A172 (cell line): ENCODE results near the gene CARMIL1. TPM values are rescaled to one million over a fixed set of nuclear protein-coding genes. Genes with fewer than 3 reads are reported as not detected.
"Not testable (repeated sequence)": the region's sequence is repeated elsewhere in the genome, so short reads cannot be mapped to it uniquely, and the experiment has no call there.

Experiments used
- DNase-seq: peaks from one replicate; pipeline ENCODE4 v3.0.0-alpha.2; 2015; ENCODE audit warnings: low spot score
- total RNA-seq: library from RNA; depleted of rRNA; stranded (reverse); fragments of >200 nt; shearing (Covaris generic); gene quantifications from 2 replicates; pipeline ENCODE4 v1.2.3, GENCODE V29; 2014

Gene CARMIL1
- total RNA-seq, 1 experiment from 2014 or later, result 12.4 TPM

DNA sequence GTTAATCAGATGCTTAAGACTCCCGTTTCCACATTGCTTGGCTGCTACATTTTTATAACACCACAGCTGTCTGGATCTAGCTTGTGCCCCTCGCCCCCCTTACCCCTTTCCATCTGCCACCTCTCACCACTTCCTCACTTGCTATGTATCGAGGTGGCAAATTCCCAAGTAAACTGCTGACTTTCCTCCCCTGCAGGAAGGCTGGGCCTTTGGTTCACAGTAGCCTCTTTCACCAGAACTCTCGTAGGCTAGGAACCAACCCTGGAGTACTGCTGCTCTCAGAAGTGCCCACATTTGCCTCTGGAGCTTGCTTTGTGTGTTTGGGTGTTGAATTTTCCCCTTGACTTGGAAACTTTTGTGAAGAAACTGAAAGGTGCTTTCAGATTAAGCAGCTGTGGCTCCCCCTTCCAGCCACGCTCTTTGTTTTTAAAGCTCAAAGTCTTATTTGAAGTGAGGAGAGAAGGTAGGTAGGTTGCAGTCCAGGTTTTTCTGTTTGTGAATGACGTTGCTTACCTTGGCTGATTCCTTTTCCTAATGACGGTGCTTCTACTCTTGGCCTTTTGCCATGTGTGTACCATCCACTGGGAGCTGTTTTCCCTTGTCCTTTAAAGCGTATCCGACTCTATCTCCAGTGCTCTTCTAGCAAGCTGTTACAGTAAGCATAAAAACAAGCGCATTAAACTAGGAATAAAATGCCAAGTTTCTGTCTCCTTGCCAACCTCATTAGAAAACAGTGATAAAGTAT lies 90.4 kb downstream of the CARMIL1 start:
- DNase-seq, result no peak

DNA sequence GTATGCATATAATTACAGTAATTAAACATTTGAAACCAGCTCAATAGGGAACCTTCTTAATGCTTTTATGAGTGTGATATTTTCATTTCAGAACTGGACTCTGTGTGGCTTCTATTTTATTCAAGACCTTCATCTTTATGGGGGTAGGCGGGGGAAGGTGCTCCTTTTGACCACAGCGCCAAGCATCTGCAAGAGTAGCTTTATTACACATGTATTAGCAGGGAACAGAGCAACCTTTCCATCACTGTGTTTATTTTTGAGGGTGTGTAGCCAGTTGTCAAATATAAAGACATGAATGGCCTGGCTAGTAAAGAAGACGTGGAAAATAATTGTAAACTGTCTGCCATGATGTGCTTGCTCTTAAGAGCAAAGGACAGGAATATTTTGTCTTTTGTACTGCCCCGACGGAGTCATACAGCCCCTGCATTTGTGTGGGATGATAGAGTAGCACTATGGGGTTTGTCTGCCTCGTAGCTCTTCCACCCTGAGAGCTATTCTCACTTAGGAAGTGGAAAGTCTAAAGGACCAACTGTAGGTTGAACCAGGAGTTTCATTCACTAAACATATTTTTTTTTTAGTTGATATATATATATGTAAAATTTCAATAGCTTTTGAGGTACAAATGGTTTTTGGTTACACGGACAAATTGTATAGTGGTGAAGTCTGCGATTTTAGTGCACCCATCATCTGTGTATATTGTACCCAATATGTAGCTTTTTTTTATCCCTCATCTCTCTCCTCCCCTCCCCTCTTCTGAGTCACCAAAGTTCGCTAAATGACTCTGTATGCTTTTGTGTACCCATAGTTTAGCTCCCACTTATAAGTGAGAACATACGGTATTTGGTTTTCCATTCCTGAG lies 91.2 kb downstream of the CARMIL1 start:
- DNase-seq, result no peak

DNA sequence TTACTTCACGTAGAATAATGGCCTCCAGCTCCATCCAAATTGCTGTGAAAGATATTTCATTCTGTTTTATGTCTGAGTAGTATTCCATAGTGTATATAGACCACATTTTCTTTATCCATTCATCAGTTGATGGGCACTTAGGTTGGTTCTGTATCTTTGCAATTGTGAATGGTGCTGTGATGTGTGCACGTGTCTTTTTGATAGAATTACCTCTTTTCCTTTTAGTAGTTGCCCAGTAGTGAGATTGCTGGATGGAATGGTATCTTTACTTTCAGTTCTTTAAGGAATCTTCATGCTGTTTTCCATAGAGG lies 91.8 kb downstream of the CARMIL1 start:
- DNase-seq, result no peak

DNA sequence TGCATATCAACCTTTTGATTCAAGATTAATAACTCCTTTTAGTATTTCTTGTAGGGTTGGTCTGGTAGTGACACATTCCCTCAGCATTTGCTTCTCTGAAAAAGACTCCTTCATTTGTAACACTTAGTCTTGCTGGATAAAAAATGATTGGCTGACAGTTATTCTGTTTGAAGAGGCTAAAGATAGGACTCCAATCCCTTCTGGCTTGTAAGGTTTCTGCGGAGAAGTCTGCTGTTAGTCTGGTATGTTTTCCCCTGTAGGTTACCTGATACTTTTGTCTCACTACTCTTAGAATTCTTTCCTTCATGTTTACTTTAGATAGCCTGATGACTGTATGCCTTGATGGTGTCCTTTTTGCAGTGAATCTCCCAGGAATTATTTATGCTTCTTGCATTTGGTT lies 96.0 kb downstream of the CARMIL1 start:
- no peak for DNase-seq

DNA sequence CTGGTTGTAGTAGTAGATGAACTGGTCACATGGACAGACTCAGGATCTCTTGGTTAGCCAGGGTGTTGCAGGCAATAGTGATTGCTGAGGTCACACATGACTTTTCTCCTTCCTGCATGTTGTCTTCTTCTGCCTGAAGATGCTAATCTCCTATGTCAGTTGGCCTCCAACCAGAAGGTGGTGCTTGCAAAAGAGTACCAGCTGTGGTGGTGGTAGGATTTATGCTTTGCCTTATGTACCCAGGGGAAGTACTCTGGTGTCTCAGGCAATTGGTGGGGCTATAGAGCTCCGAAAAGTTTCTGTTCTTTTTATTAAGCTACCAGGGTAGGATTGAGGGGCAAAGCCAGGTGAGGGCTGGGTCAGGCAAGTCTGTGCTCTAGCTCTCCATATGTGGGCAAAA lies 98.5 kb downstream of the CARMIL1 start:
- DNase-seq, result no peak

DNA sequence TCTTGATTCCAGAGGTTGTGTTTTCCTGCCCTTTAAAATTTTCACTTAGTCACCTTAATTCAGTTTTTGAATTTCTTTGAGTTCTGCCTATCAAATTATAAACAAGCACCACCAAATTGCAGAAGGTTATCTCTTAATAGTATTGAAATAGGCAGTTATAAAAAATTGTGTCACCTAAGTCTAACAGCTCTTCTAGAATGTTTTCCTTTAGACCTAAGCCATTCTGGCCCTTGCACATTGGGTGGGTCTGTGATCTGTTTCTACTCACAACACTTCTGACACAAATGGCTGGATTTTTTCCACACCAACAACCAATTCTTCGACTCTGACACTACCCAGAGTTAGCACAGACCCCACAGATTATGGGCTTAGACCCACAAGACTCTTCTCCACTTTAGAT lies 101.9 kb downstream of the CARMIL1 start:
- no peak for DNase-seq

DNA sequence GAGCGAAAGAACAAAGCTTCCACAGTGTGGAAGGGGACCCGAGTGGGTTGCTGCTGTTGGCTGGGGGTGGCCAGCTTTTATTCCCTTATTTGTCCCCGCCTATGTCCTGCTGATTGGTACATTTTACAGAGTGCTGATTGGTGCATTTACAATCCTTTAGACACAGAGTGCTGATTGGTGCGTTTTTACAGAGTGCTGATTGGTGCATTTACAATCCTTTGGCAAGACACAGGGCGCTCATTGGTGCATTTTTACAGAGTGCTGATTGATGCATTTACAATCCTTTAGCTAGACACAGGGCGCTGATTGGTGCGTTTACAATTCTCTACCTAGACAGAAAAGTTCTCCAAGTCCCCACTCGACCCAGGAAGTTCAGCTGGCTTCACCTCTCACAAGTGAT lies 103.3 kb downstream of the CARMIL1 start:
- DNase-seq, result not testable (repeated sequence)

DNA sequence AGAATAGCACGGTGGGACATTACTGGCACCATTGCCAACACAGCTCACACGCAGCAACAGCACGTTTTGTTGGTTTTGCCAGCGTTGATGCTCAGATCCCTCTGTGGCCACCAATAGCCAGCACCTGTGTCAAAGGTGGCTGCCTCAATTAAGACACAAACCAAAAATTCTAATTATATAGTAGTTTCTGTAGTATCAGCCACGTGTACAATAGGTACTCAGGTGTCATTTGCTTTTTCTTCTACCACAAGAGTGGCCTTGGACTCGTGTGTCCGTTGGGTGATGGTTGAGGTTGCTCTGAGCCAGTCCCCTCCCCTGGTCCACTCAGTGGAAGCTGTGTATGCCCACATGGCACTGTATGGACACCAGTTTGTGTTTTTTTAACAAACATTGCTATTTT lies 105.1 kb downstream of the CARMIL1 start:
- DNase-seq, result no peak

DNA sequence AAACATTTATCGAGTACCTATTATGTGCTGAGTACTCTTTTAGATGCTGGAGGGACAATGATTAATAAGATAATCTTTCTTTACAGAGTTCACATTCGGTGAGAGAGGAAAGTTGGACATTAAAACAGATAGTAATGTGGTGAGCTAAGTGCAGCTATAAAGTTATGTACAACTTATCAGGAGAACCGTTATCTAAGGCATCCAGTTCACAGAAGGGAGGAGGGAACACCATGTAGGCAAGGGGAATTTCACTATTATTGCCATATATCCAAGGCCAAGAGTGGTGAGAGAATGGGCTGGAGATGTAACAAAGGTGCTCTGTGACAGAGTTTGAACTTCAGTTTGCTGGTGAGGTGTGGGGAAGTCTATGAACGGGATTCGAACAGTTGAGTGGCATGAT lies 105.8 kb downstream of the CARMIL1 start:
- no peak for DNase-seq

DNA sequence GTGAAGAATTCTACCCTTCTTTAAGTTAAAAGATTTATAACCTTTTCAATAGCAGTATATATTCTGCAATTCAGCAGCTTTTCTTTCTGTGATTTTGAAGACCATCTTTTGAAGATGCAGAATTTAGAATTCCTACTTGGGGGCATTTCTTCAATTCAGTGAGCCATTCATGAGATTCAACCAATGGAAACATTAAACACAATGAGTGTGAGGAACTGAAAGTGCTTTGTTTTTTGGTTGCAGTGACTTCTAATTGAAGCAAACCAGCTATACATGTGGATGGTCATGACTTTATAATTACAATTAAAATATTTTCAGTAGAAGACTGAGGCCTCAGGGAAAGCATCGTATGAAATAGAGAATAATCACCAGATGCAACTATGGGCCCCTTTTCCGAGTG lies 108.3 kb downstream of the CARMIL1 start:
- no peak for DNase-seq

DNA sequence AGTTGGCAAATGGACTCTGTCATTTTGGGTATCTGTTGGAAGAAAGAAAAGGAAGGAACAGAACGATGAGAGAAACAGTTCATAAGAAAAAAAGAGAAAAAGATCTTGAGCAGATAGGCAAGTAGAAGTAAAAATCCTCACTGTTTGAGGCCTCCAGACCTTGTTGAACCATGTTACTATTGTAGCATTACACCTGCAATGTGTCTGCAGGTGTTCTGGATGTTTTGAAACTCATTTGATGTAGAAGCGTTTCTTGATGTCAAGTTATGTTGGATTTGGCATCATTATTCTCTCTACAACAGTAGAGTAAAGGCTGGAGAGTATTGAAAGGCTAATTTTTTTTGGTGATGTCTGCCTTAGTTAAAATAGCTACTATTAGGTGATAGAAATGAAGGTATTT lies 108.7 kb downstream of the CARMIL1 start:
- DNase-seq, result no peak

DNA sequence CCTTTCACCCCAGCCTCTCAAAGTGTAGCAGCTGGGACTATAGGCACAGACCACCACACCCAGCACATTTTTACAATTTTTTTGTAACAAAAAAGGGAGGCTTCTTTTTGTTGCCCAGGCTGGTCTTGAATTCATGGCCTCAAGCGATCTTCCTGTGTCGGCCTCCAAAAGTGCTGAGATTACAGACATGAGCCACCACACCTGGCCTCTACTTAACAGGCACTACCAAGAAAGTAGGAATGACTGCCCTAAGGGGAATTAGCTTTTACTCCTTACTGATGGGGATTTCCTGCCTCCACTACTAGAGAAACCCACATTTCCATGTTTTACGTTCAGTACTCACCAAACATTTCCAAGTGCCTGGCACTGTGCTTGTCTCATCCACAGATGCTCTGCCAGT lies 109.6 kb downstream of the CARMIL1 start:
- no peak for DNase-seq

DNA sequence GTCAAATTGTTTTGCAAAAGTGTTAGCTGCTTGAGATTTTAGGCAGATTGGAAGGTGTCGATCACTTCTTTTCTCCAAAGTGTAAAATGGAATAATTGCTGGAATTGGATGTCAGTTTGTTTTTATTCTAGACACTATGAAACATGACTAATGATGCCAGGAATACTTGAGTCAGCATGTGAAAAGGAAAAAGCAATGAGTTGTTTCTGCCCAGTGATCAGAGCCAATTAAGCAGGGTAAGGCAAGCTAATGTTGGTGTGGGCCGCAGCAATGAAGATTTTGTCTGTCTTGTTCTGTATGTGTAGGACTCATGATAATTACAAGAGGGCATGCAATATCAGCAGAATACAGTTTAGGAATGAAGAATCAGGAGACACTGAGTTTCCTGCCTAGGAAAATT lies 110.3 kb downstream of the CARMIL1 start:
- peak; percentile 16 for DNase-seq

DNA sequence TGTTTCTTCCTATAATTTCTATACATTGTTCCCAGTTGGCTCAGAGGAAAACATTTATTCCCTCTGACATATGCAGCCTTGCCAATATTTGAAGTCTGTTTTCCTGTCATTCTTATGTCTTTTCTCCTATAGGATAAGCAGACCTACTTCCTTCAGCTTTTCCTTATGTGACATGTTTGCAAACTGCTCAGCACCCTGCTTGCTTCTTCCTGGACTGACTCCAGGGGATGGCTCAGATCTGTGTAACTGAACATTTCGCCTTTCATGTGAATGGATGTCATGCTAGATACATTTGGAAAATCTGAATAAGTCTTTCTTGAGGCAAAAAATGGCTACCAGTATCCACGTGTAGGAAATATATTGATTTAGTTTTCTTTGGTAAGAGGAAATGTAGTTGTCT lies 113.2 kb downstream of the CARMIL1 start:
- DNase-seq, result no peak

DNA sequence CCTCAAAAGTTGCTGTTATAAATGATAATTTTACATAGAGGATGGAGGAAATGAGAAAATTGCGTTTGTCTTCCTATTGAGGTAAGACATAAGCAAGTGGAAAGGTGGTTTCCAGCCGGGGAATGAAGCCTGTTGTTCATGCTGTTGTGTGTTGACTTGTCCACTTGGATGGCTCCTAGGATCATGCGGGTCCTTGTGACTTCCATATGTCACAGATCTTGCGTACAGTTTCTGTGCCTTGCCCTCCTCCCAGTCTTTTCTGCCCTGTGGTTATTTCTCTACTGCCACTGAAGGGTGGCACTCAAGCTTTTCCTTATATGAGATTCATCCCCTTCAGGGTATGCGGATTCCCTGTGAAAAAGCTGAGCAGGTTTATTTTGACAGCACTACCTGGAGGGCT lies 116.6 kb downstream of the CARMIL1 start:
- no peak for DNase-seq

DNA sequence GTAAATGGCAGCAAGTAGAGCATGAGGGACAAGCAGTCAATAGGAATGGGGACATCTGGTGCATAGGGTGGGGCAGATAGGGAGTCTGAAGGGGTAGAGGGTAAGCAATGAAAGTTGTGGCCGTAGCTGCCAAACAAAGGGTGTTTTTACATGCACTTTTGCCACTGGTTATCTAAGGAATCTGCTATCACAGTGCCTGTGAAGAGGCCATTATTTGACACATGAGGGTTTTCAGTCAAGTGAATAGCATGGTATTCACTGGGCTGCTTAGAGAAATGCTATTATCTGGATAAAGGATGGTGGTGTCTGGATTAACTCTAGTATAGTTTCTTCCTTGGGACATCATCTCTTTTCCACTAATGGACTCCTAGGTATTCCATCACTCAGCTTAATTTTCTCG lies 118.2 kb downstream of the CARMIL1 start:
- no peak for DNase-seq

DNA sequence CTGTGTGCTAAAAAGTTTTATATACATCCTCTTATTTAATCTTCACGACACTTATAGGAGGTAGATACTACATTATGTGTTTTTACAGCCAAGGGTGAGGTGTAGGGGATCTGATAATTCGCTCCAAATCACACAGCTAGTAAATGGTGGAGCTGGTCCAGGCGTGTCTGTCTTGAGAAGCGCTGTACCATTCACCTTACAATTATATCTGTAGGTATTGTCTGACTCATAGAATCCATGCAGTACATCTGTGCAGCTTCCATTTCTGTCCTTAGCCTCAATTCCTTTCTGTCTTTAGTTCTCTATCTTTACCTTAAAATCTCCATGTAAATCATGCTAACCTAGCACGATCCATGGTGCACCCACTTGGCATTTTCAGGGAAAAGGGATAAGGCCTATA lies 120.7 kb downstream of the CARMIL1 start:
- no peak for DNase-seq

DNA sequence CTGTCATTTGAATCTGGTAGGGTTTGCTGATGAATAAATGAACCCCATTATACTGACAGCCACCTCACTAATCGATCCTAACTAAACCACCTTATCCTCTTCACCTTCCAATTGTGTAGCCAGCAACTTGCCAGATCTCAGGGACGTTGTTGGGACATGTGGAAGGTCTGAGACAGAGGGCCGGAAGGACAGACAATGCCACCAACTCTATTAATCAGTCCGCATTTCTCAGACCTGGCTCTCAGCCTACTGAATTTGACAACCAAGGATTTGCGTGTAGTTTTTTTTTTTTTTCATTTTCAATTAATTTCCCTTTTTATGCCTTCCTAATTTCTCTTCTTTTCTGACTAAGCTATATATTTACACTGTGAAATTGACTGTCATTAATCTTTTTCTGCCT lies 122.5 kb downstream of the CARMIL1 start:
- DNase-seq, result no peak

DNA sequence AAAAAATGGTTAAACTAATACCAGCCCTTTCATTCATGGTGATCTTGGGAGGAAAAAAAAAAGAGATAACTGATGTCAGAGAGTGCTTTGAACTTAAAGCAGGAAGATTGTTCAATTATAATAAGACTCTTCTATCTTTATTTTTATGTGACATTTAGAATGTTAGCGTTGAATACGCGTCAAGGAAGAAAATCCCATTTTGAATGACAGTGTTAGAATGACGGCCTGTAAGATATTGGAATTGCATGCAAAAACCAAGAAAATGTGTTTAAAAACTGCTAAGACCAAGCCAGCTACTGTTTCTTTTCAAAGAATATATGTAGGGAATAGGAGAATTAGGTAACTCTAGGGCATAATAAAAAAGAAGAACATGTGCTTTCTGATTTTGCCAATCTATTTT lies 123.0 kb downstream of the CARMIL1 start:
- DNase-seq, result no peak

DNA sequence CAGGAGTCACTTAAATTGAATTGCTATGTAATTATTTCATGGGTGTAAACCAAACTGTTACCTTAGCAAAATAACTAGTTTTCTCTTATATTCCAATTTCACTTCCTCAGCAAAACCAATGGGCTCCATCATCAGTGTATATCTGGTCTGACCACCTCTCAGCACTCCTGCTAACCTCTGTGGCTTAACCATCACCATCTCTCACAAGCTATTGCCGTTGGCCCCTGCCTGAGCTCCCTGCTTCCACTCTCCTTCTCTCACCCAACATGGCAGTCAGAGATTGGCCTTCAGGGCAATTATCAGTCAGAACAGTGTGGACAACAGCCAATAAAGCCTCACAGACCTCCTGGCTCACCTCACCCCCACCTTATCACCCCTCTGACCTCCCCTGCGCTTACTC lies 124.0 kb downstream of the CARMIL1 start:
- no peak for DNase-seq

DNA sequence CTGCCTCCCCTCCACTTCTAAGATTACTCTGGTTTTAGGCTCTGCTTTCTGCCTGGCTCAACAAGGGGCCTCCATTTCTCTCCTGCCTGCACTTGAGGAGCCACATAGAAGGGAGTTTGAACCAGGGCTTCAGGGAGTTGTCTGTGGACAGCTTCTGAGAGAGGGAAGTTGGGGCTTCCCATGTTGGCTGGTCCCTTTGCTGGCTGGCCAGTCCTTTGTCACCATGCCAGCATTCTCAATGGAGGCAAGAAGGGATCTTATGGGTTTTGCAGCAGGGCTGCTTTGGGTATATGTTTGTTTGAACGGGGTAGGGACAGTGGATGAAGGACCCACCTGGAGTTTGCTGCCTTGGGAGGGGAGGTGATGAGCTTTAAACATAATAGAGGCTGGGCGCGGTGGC lies 124.9 kb downstream of the CARMIL1 start:
- no peak for DNase-seq

DNA sequence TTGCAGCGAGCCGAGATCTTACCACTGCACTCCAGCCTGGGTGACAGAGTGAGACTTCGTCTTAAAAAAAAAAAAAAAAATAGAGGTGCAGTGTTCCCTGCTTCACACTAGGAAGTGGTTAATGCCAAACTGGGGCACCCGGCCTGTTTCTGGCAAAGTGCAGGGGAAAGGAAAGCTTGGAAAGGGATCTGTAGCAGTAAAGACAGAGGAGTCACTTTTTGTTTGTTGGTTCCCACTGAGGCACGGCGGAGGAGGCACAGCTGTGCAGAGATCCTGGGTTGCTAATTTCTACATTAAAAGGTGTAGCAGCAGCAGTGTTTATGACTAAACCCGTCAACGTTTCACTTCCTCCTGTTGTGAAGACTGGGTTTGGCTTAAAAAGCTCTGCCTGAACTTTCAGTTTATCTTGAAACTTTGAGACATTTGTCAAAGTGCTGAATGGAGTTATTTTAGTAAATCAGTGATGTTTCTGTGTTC lies 125.6 kb downstream of the CARMIL1 start:
- no peak for DNase-seq

DNA sequence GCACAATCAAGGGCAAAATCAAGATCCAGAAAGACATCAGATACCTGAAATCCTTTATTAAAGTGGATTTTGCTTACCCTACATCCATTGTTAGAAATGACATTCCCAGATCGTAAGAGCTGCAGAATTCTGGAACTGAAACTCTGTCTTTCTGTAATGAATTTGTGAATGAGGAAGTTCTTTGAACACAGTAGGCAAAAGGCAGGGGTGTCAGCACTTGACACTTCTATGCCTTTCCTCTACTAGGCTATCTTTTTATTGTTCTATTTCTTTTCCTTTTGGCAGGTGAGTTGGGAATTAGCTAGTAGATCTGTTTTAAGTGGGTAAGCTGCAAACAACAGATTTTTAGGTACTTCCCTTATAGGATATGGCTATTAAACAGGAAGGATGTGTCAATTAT lies 126.3 kb downstream of the CARMIL1 start:
- no peak for DNase-seq
